ENCODE measurements around the gene AMER2.

GRCh38 chr13:25149711-25150110 is 22.4 kb downstream of the AMER2 start:
- TF ChIP-seq CTCF (conservative IDR thresholded peaks at IDR 0.05) (no peak), EZH2 (IDR thresholded peaks at IDR 0.05; ENCODE audit: low read depth) (no peak)

Measured in PC-9 (cell line).